SW480 (cell line): ENCODE results near the gene C3orf20.
A peak's percentile ranks its signal among the peaks of the same experiment; 100 is the strongest.
"Not testable (repeated sequence)": the region's sequence is repeated elsewhere in the genome, so short reads cannot be mapped to it uniquely, and the experiment has no call there.

ENCODE experiments used
- DNase-seq: peaks from one replicate; pipeline ENCODE4 v3.0.0-alpha.2; 2016; ENCODE audit warnings: low spot score

C3orf20 gene

GRCh38 chr3:14650193-14650592 is 24.7 kb upstream of the C3orf20 start:
- no peak for DNase-seq

DNA sequence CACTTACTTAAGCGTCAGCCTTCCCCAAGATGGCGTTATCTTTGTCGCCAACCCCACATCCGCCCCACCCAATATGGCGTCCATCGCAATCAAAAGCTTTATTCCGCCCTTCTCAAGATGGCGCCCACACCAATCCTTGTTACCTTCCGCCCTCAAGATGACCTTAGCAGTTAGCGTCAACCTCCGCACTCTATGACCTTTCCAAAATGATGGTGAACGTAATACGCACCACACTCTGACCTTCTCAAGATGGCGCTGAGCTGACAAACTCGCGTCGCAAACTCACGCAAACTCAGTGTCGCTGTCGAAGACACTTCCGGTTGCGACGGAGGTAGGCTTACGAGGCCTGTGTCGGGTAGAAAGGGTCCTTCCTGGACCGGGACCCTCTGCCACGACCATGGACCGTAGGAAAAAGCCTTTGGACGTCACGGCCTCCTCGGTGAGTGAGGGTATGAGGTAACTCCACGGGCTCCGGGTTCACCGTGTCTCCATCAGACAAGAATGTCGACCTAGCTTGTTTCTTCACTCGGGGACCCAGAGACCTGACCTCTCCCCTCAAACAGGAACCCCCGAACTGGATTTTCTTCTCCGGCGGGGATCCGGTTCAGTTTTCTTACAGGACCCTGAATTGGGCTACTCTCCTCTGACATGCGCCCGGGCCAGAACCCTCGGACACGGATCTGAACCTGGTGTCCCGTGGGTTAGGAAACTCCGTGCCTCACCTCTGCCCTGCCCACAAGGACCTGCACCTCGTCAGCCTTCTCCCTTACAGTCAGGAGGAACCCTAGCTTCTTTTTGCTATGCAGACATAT is 23.3 kb upstream of the C3orf20 start, which contains the start of gene CCDC174:
Gene CCDC174, plus strand, starts transcription at position 323 of the 812 bp plus-strand sequence. Its CDS starts 75 bp downstream, at position 398.
- DNase-seq = peak; percentile 99

DNA sequence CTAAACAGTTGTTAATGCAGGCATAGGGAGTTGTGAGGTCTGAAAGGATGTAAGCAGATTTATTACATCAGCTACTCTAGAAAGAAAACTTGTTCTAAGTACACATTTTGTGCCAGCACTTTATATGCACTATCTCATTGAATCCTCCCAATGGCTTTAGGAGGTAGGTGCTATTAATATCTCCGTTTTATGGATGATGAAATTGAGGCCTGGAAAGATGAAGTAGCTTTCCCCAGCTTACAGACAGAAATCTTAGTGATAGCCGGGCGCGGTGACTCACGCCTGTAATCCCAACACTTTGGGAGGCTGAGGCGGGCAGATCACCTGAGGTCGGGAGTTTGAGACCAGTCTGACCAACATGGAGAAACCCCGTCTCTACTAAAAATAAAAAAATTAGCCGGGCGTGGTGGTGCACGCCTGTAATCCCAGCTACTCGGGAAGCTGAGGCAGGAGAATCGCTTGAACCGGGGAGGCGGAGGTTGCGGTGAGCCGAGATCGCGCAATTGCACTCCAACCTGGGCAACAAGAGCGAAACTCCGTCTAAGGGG is 22.5 kb upstream of the C3orf20 start:
- DNase-seq = not testable (repeated sequence)

DNA sequence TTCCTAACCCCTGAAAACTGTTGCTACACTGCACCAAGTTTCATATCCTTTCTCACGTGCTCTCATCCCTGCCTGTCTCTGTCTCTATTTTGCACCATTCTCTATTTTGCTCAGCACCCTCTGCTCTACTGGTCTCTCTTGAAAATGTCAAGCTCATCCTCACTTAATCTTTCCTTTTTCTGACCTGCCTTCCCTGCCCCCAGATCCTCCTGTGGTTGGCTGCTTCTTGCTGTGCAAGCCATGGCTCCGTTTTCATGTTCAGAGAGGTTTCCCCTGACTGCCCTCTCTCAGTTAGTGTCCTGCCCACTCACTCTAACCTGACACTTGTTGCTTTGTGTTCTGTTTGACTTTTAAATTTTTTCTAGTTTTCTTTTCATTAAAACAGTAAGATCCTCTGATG is 17.4 kb upstream of the C3orf20 start:
- DNase-seq = no peak

DNA sequence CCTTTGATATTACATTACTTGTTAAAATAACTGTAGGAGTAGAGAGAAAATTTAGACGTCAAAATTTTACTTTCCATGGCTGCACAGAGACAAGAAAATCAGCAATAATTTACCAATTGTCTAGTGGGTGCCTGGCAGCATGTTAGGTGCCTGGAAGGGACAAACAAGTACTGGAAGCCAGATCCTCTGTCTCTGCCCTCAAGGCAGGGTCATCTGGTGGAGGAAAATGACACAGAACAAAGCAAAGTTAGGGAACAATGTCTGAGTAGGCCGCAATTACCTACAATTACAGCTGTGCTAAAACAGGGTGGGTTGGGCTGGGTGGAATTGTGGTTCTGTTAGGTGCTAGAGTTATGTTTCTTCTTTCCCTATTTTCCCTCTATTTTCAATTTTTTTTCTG is 16.0 kb upstream of the C3orf20 start:
- no peak for DNase-seq

DNA sequence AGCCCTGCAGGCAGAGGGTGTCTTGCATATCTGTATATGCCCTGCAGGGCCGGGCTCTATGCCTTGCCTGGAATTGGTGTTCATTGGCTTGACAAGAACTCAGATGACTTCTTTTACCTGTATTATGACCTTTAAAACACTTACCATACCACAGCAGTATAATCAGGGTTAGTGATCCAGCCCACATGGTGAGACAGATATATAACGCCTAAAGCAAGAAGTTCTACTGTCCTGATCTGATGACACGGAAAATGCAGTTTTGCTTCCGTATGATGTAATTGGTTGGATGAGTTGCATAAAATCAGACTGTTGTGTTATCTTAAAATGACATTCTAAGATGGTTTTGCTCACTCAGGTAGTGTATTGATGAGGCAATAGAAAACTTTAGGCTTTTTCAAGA is 14.0 kb upstream of the C3orf20 start:
- DNase-seq = no peak

- no peak for DNase-seq
These were observed 11.4 kb upstream of the C3orf20 start for GRCh38 chr3:14663396-14664135.

DNA sequence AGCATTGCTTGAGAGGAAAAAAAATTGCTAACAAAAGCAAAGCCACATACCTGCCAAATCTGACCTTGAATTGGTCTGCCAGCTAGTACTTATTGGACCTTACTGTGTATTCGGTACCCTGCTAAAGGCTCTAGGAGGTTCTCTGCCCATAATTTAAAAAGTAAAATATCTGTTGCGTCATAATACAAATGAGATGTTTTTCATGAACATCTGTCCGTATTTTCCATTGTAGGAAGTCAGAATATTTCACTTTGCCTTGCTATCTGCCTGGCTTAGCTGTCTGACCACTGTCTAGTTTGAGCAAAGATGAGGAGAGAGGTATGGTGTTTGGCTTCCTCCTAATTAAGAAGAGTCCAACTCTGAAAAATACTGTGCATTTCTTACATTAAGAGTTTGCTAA is 10.8 kb upstream of the C3orf20 start:
- no peak for DNase-seq

DNA sequence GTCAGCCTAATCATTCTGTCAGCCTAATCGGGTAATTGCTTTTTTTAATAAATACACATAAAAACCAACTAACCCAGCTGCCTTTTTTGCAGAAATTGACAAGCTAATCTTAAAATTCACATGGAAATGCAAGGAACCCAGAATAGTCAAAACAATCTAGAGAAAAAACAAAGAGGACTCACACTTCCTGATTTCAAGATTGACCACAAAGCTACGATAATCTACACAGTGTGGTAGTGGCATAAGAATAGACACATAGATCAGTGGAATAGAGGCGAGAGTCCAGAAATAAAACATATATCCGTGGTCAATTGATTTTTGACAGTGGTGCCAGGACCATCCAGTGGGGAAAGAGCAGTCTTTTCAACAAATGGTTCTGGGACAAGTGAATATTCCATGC is 2.4 kb upstream of the C3orf20 start:
- no peak for DNase-seq

GRCh38 chr3:14676881-14677280 is 1.9 kb downstream of the C3orf20 start:
- DNase-seq = no peak

DNA sequence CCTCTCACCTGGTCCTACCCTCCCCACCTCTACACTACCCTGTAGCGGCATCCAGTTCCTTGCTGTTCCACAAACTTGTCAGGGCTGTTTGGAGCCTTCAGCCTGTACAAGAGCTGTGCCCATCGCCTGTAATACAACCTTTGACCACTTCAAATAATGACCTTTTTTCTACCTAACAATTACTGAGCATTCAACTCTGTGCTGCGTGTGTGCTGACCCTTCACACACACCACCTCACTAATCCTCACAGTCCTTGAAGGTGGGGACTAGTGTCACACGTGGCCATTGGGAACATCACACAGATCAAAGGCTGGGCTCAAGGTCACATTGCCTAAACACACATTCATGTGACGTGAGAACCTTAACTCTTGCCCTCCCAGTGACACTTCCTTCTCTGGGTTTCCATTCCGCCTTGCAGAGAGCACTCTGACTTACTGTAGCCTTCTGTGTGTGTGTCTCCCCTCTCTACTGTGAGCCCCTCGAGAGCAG is 3.1 kb downstream of the C3orf20 start:
- peak; percentile 18 for DNase-seq

DNA sequence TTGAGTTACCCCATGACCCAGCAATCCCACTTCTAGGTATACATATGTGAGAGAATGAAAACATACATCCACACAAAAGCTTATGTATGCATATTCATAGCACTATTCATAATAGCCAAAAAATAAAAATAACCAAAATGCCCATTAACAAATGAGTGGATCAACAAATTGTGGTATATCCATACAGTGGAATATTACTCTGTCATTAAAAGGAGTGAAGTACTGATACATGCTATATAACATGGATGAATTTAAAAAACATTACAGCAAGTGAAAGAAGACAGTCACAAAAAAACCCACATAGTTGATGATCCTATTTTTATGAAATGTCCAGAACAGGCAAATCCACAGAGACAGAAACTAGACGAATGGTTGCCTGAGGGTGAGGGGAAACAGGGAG is 5.2 kb downstream of the C3orf20 start:
- DNase-seq = no peak

GRCh38 chr3:14680716-14681115 is 5.8 kb downstream of the C3orf20 start:
- no peak for DNase-seq

GRCh38 chr3:14684447-14684846 is 9.5 kb downstream of the C3orf20 start:
- no peak for DNase-seq

DNA sequence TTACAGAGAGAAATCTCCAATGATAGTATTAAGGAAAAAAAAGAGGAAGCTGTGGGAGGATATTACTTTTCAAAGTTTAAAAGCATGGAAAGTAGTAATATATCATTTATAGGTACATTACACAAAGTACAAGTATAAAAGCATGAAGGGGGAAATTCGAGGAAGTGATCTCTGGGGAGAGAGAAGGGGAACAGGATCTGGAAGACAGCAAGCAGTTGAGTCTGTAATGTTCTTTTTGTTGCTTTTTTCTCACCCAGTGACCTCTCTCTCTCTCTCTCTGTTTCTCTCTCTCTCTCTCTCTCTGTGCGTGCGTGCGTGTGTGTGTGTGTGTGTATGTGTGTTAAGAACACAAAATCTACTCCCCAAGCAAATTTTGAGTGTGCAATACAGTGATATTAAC is 10.2 kb downstream of the C3orf20 start:
- DNase-seq = no peak

- no peak for DNase-seq
These were observed 12.4 kb downstream of the C3orf20 start for GRCh38 chr3:14687360-14687759.

DNA sequence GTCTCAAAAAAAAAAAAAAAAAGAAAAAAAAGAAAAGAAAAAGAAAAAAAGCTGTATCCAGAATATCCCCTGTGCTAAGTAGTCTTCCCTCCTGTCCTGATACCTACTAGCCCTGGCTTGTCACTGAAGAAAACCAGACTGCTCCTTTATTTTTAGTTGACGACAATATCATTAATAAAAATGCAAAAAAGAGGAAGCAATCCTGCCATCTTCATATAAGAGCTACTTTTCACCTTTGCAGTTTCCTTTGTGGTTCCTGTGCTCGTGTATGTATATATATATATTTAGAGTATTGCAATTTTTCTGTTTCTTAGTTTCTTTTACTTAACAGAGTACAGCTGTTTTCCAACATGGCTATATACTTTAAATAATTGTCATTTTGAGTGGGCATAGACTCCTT is 13.6 kb downstream of the C3orf20 start:
- no peak for DNase-seq

DNA sequence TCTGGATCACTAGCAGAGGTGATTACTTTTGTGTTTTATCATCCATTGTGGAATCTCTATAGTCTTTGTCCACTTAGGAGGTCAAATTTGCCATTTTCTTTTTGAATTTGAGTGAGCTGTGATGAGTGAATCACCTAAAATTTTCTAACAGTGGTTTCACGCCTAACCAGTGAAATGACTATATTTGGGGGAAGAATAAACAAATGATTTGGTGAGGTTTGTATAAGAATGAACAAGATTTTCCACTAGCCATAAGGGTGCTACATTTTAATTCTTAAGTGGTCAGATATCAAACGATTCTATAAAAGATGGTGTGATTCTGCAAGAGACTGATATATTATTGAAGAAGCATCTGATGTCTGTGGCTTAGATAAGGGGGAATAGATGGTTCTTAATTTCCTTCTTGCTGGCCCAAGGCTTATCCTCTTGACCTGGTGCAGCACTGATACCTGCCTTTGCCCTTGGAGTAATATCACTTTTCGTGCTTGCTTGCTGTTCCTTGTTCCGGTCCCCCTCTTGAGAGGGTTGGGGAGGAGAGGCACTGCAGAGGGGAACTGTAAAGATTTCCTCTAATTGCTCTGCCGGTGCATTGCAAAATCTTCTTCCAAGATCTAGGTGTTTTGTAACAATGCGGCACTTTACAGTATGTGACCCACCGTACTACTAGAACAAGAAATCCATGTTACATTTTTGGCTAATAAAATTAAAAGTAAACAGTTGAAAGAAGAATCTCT is 14.5 kb downstream of the C3orf20 start:
- no peak for DNase-seq

DNA sequence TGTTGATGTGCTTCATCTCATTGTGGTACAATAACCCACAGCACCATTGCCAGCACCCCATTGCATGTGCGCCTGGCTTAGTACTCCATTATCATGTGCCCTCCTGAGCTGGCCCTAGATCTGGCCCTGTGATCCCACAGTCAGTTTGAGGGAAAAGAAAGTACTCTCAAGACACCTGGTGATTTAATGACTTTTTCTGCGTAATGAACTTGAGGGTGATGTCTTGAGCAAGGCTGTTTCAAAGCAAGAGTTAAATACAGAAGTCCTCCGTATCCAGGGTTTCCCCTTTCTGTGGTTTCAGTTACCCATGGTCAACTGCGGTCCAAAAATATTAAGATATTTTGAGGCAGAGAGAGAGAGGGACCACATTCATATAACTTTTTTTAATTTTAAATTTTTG is 16.3 kb downstream of the C3orf20 start:
- no peak for DNase-seq

GRCh38 chr3:14691719-14692118 is 16.8 kb downstream of the C3orf20 start:
- DNase-seq = no peak

DNA sequence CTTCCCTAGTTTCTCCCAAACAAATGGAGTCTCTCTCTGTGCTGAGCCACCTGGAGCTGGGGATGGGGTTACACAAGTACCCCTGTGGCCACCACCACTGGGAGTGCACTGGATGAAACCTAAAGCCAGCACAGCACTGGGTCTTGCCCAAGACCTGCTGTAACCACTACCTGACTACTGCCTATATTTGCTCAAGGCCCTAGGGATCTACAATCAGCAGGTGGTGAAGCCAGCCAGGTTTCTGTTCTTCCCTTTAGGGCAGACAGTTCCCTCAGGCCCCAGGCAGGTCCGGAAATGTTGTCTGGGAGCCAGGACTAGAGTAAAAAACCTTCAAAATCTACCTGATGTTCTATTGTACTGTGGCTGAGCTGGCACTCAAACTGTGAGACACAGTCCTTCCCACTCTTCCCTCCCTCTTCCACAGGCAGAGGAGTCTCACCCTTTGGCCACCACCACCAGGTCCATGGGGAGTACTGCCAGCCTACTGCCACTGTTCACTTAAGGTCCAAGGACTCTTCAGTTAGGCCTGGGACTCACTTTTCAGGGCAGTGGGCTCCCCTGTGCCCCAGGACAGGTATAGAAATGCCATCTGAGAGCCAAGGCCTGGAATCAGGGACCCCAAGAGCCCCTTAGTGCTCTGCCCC is 23.8 kb downstream of the C3orf20 start:
- no peak for DNase-seq

DNA sequence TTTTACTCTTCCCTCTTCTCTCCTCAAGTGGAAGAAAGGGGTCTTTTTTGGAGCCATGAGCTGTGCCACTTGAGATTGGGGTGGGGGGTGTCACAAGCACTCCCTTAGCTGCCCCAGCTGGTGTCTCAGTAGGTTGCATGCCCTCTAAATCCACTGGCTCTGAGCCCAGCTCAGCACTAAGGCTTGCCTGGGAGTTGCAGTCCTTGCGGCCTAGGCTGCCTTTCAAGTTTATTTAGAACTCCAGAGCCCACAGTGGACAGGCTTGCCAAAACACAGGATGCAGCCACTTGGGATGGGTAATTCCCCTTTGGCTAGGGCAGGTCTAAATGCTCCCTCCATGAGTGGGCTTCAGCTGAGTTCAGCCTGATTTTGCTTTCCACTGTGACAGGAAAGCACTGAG is 24.7 kb downstream of the C3orf20 start:
- DNase-seq = no peak
